Measurements from ENCODE around the gene FUBP1.
"Not testable (repeated sequence)": the region's sequence is repeated elsewhere in the genome, so short reads cannot be mapped to it uniquely, and the experiment has no call there.

The FUBP1 gene

DNA sequence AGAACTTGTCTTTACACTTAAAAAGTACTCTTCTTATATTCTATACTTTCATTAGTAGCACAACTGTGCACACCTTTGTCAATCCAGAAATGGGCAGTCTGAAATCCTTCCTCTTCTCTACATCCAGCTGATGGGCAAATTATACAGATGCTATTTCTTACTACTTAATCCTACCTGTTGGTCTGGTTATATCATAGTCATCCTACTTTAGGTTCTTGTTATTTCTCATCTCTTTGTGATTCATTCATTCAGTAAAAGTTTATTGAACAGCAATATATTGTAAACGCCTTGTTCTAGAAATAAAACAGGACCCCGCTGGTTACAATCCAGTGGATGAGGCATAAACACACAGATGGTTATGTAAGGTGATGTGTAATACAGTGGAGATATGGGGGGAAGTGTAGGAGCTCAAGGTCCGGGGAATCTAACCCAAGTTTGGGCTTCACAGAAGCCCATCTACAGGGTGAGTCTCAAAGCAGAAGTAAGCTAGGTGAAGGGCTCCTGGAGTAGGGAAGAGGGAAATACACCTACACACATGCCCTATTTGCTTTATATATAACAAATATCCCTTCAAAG is 11.8 kb upstream of the FUBP1 start:
- no peak overlapping the region for H3K4me3 ChIP-seq (ENCODE audit: low read depth, low read length)
- in situ Hi-C loops (cut with HindIII; ENCODE audit: low sequenced_read_pairs): no loop called here
- TF ChIP-seq, protein P1, sequence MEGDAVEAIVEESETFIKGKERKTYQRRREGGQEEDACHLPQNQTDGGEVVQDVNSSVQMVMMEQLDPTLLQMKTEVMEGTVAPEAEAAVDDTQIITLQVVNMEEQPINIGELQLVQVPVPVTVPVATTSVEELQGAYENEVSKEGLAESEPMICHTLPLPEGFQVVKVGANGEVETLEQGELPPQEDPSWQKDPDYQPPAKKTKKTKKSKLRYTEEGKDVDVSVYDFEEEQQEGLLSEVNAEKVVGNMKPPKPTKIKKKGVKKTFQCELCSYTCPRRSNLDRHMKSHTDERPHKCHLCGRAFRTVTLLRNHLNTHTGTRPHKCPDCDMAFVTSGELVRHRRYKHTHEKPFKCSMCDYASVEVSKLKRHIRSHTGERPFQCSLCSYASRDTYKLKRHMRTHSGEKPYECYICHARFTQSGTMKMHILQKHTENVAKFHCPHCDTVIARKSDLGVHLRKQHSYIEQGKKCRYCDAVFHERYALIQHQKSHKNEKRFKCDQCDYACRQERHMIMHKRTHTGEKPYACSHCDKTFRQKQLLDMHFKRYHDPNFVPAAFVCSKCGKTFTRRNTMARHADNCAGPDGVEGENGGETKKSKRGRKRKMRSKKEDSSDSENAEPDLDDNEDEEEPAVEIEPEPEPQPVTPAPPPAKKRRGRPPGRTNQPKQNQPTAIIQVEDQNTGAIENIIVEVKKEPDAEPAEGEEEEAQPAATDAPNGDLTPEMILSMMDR (IDR thresholded peaks at IDR 0.05; ENCODE audit: low read depth, low read length): no peak
- DNase-seq (ENCODE audit: low read depth, low spot score): no peak

GRCh38 chr1:77989744-77990143 is 10.9 kb upstream of the FUBP1 start:
- in situ Hi-C loops (cut with HindIII; ENCODE audit: low sequenced_read_pairs): no loop called here
- no peak overlapping the region for H3K4me3 ChIP-seq (ENCODE audit: low read depth, low read length)
- TF ChIP-seq, protein P1 (IDR thresholded peaks at IDR 0.05; ENCODE audit: low read depth, low read length): no peak
- no peak for DNase-seq (ENCODE audit: low read depth, low spot score)

DNA sequence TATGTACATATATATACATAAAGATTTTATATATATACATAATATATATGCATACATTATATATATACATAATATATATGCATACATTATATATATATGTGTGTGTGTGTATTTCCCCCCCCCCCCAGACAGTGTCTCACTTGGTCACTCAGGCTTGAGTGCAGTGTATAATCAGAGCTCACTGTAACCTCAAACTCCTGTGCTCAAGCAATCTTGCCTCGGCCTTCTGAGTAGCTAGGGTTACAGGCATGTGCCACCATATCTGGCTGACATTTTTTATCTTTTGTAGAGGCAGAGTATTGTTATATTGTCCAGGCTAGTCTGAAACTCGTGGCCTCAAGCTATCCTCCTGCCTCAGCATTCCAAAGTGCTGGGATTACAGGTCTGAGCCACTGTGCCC is 9.0 kb upstream of the FUBP1 start:
- TF ChIP-seq, protein P1 (IDR thresholded peaks at IDR 0.05; ENCODE audit: low read depth, low read length): no peak
- H3K4me3 ChIP-seq (ENCODE audit: low read depth, low read length): no peak overlapping the region
- DNase-seq (ENCODE audit: low read depth, low spot score): no peak
- in situ Hi-C loops (cut with HindIII; ENCODE audit: low sequenced_read_pairs): no loop called here

DNA sequence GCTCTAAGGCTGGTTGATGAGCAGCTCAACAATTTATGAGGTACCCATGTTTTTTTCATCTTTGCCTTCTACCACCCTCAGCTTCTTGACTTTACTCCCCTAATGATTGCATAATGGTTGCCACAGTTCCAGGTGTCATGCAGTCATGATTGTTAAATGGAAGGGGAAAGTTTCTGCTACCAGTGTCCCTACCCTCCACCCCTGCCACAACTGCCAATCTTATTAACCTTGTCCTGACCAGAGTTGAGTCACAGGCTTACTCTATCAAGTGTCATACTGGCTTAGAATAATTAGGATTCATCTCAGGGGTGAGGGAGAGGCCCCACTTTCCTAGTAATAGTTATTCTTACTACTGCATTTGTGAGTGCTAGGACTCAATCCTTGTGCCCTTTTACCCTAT is 7.9 kb upstream of the FUBP1 start:
- TF ChIP-seq, protein P1 (IDR thresholded peaks at IDR 0.05; ENCODE audit: low read depth, low read length): no peak
- DNase-seq (ENCODE audit: low read depth, low spot score): no peak
- H3K4me3 ChIP-seq (ENCODE audit: low read depth, low read length): no peak overlapping the region
- in situ Hi-C loops (cut with HindIII; ENCODE audit: low sequenced_read_pairs): no loop called here

GRCh38 chr1:77984629-77985028 is 5.8 kb upstream of the FUBP1 start:
- no peak overlapping the region for H3K4me3 ChIP-seq (ENCODE audit: low read depth, low read length)
- no peak for DNase-seq (ENCODE audit: low read depth, low spot score)
- TF ChIP-seq, protein P1 (IDR thresholded peaks at IDR 0.05; ENCODE audit: low read depth, low read length): no peak
- in situ Hi-C loops (cut with HindIII; ENCODE audit: low sequenced_read_pairs): no loop called here

GRCh38 chr1:77983997-77984355 is 5.1 kb upstream of the FUBP1 start:
- TF ChIP-seq, protein P1 (IDR thresholded peaks at IDR 0.05; ENCODE audit: low read depth, low read length): no peak
- in situ Hi-C loops (cut with HindIII; ENCODE audit: low sequenced_read_pairs): no loop called here
- no peak for DNase-seq (ENCODE audit: low read depth, low spot score)
- H3K4me3 ChIP-seq (ENCODE audit: low read depth, low read length): no peak overlapping the region

DNA sequence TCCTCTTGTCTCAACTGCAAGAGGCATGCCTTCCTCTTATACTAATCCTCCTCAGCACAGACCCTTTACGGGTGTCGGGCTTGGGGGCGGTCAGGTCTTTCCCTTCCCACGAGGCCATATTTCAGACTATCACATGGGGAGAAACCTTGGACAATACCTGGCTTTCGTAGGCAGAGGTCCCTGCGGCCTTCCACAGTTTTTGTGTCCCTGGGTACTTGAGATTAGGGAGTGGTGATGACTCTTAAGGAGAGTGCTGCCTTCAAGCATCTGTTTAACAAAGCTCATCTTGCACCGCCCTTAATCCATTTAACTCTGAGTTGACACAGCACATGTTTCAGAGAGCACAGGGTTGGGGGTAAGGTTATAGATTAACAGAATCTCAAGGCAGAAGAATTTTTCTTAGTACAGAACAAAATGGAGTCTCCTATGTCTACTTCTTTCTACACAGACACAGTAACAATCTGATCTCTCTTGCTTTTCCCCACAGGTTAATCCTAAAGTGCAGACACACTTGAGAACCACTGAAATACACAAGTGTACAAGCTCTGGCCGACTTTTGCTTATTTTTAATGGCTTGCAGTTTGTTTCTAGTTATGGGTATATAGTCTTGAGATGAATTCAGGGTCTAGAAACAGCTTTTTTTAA is 4.6 kb upstream of the FUBP1 start:
- H3K4me3 ChIP-seq (ENCODE audit: low read depth, low read length); in situ Hi-C loops (cut with HindIII; ENCODE audit: low sequenced_read_pairs); DNase-seq (ENCODE audit: low read depth, low spot score): not testable (repeated sequence)

Data from astrocyte of the spinal cord (primary cell).